Esophagus squamous epithelium (tissue), 4 donors: ENCODE measurements around the gene TCEA2.

ENCODE experiments used
- CTCF ChIP-seq, 6 experiments: fragments of 450-650 bp in 4 of 6; fragments of 200-600 bp in 2 of 6; sonication (generic) in 2 of 6; IDR thresholded peaks; one replicate each; pipeline ENCODE4 v1.5.1; 2016 to 2019; ENCODE audit warnings: antibody characterized with exemption in 6 of 6, mild to moderate bottlenecking in 4 of 6, moderate library complexity in 4 of 6
- POLR2A ChIP-seq, 4 donors: fragments of 450-650 bp; IDR thresholded peaks; one replicate each; pipeline ENCODE4 v1.6.1; 2017; ENCODE audit warnings: antibody characterized with exemption in 4 of 4, mild to moderate bottlenecking in 4 of 4, moderate library complexity in 3 of 4

- no peak for TF ChIP-seq CTCF (IDR thresholded peaks at IDR 0.05)
- no peak for TF ChIP-seq POLR2A (IDR thresholded peaks at IDR 0.05)
Measured at GRCh38 chr20:64106435-64106961, 43.5 kb downstream of the TCEA2 start.
